Esophagus squamous epithelium (tissue), 5 donors: ENCODE results near the gene PRSS3. TPM values are rescaled to one million over a fixed set of nuclear protein-coding genes. Genes with fewer than 3 reads are reported as not detected.
"Not testable (repeated sequence)": the region's sequence is repeated elsewhere in the genome, so short reads cannot be mapped to it uniquely, and the experiment has no call there.

Experiments used
- DNase-seq: peaks from one replicate; lab custom pipeline; 2025; lab: John Stamatoyannopoulos, UW
- H3K27ac ChIP-seq, 4 donors: fragments of 200-600 bp; sonication (generic); one replicate each; pipeline ENCODE4 v1.5.1; 2016 to 2019; ENCODE audit warnings: mild to moderate bottlenecking in 1 of 4
- H3K27me3 ChIP-seq, 4 donors: fragments of 200-600 bp; sonication (generic); 1 replicate in 3 of 4; 2 replicates in 1 of 4; pipeline versions ENCODE4 v1.5.1 to v1.6.0; 2017 to 2021; ENCODE audit warnings: antibody characterized with exemption in 1 of 4
- H3K36me3 ChIP-seq, 3 donors: fragments of 200-600 bp; sonication (generic); one replicate each; pipeline ENCODE4 v1.5.1; 2016 to 2019
- H3K4me1 ChIP-seq, 3 donors: fragments of 200-600 bp; sonication (generic); one replicate each; pipeline ENCODE4 v1.5.1; 2017 to 2019
- H3K4me3 ChIP-seq, 4 donors: fragments of 200-600 bp; sonication (generic); 1 replicate in 3 of 4; 2 replicates in 1 of 4; pipeline ENCODE4 v1.5.1; 2016 to 2019; ENCODE audit warnings: mild to moderate bottlenecking in 2 of 4, moderate library complexity in 1 of 4
- H3K9me3 ChIP-seq, 3 donors: fragments of 200-600 bp; sonication (generic); one replicate each; pipeline ENCODE4 v1.5.1; 2016 to 2019
- POLR2A ChIP-seq, 4 donors: fragments of 450-650 bp; IDR thresholded peaks; one replicate each; pipeline ENCODE4 v1.6.1; 2017; ENCODE audit warnings: antibody characterized with exemption in 4 of 4, mild to moderate bottlenecking in 4 of 4, moderate library complexity in 3 of 4
- WGBS, 2 donors: methylation state at CpG; one replicate each; pipeline ENCODE4 v1.1.5; 2018; 5-methylcytosine and 5-hydroxymethylcytosine counted together
- intact Hi-C: fragments of 100-400 bp; cut with DNase I; formaldehyde crosslinking; loops from one replicate; pipeline ENCODE4 v1.15.0; 2022
- total RNA-seq, 4 donors: library from RNA; depleted of rRNA; stranded (reverse); fragments of >200 nt; gene quantifications; one replicate each; pipeline ENCODE4 v1.1.0, GENCODE V29; 2016
- TF ChIP-seq, protein P1 (sequence below), 6 experiments: fragments of 450-650 bp in 4 of 6; fragments of 200-600 bp in 2 of 6; sonication (generic) in 2 of 6; IDR thresholded peaks; one replicate each; pipeline ENCODE4 v1.5.1; 2016 to 2019; ENCODE audit warnings: antibody characterized with exemption in 6 of 6, mild to moderate bottlenecking in 4 of 6, moderate library complexity in 4 of 6
- donor health status: DM: yes; HTN: yes; CAD: no.

Gene PRSS3
- total RNA-seq, 4 donors from 2014 or later: 39.5 to 204 (median 56.5) TPM

DNA sequence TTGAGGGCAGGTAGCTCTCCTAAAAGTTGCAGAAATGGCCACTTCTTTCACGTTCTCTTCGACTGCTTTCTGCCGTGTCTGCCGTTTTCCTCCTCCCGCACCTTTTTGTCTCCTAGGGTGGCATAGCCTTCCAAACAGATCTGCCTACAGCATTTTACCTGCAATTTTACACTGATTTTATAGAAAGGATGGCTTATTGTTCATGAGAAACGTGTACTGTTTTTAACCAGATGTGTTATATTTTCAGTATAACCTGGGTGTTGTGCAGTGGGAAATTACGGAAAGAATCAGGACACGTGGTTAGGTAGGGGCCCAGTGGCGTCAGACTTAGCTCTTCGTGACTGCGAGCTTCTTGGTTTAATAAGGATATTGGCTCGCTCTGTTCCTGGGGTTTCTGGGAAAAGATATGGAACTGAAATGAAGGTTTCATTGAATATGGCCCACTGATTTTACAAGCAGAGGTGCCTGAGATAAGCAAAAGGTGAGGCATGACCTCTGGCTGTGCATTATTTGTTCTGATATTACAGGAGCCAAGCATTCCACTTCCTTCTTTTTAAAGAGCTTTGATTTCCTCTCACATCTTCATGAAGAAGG, 43.7 kb upstream of the PRSS3 start:
- Histone ChIP-seq H3K27me3 (peaks cover 0 to 70% (median 0%) of the 10 kb centered on the region in 4 donors), H3K4me3 (peak overlapping the region; percentile 27 to 60 (median 44)), H3K36me3 (no peaks in the 10 kb centered on the region), H3K27ac (peak overlapping the region; percentile 0 to 63 (median 29)), H3K9me3 (no peaks in the 10 kb centered on the region), H3K4me1 (peaks cover 7 to 23% (median 10%) of the 10 kb centered on the region in 3 donors)
- TF ChIP-seq POLR2A (IDR thresholded peaks at IDR 0.05): no peak
- TF ChIP-seq, protein P1, sequence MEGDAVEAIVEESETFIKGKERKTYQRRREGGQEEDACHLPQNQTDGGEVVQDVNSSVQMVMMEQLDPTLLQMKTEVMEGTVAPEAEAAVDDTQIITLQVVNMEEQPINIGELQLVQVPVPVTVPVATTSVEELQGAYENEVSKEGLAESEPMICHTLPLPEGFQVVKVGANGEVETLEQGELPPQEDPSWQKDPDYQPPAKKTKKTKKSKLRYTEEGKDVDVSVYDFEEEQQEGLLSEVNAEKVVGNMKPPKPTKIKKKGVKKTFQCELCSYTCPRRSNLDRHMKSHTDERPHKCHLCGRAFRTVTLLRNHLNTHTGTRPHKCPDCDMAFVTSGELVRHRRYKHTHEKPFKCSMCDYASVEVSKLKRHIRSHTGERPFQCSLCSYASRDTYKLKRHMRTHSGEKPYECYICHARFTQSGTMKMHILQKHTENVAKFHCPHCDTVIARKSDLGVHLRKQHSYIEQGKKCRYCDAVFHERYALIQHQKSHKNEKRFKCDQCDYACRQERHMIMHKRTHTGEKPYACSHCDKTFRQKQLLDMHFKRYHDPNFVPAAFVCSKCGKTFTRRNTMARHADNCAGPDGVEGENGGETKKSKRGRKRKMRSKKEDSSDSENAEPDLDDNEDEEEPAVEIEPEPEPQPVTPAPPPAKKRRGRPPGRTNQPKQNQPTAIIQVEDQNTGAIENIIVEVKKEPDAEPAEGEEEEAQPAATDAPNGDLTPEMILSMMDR (IDR thresholded peaks at IDR 0.05): no peak
- WGBS, 2 donors: 68 to 73% methylated on average over 12 of the region's 12 CpGs
- no peak for DNase-seq
- intact Hi-C loops: no loop called here

DNA sequence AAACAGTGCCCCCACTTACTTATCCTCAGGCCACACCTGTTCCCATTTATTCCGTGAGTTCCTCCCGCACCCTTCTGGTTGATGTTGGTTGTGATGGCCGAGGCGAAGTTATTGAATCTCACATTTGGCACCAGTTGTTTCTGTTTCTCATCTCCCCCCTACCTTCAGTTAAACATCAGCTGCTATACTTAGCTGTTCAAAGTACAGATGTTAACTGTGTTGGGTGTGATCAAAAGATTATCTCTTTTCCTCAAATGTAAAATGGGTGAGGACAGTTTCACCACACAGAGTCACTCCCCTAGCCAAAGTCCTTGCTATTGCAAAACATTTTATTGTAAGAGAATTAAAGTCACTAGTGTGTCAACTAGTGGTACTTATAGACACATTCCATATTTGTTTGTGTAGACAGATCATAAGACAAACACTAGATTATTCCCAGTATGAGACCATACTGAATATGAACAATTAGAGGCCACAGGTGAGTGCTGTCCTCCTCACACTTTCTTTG, 43.2 kb upstream of the PRSS3 start:
- no peaks in the 10 kb centered on the region for H3K36me3 ChIP-seq
- peaks cover 7 to 23% (median 10%) of the 10 kb centered on the region in 3 donors for H3K4me1 ChIP-seq
- intact Hi-C loops: no loop called here
- TF ChIP-seq POLR2A (IDR thresholded peaks at IDR 0.05): no peak
- TF ChIP-seq, protein P1 (IDR thresholded peaks at IDR 0.05): no peak
- H3K27ac ChIP-seq: peak overlapping the region; percentile 0 to 63 (median 29)
- no peaks in the 10 kb centered on the region for H3K9me3 ChIP-seq
- WGBS, 2 donors: 46 to 61% methylated on average over 4 of the region's 4 CpGs
- H3K4me3 ChIP-seq: peak overlapping the region in 1 of 4 donors; percentile 50
- peaks cover 0 to 70% (median 0%) of the 10 kb centered on the region in 4 donors for H3K27me3 ChIP-seq
- no peak for DNase-seq

DNA sequence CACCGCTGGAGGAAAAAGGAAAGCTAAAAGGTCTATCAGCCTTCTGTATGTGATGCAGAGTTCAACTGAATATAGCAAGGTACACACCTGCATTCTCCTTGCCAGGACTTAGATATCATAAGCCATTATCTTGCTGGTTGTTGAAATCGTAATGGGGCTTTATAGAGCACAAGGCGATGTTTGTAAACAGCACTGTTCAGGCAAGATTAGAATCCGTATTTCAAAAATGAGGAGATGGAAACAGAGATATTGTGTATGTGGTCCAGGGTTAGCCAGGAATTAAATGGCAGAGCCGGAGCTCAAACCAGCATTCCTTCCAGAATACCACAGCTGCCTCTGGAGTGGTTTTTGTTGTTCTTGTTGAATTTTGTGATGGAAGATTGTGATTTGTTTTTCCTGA, 42.6 kb upstream of the PRSS3 start:
- peaks cover 0 to 69% (median 0%) of the 10 kb centered on the region in 4 donors for H3K27me3 ChIP-seq
- H3K4me1 ChIP-seq: peaks cover 7 to 28% (median 10%) of the 10 kb centered on the region in 3 donors
- H3K36me3 ChIP-seq, intact Hi-C loops, DNase-seq, H3K9me3 ChIP-seq: not testable (repeated sequence)
- 77 to 79% methylated on average over 5 of the region's 5 CpGs for WGBS, 2 donors
- H3K27ac ChIP-seq: peak overlapping the region in 1 of 4 donors; percentile 63
- peak overlapping the region in 2 of 4 donors; percentile 4 to 50 for H3K4me3 ChIP-seq

DNA sequence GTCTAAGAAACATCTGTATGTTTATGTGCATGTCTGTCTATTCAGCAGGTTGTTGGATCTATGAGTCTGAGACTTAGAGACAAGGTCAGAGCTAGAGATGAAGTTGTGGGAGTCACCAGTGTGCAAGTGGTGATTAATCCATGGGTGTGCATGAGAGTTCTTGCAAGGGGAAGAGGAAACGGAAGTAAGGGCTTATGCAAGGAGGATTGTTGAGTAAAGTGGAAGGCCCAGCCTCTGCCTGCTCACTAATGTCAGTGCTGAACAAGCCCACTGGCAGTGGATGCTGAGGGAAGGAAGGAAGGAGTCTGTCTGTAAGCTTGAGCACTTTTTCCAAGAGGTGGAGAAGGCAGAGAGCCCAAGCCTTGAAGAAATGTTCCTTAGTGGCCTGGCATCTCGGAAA, 35.7 kb upstream of the PRSS3 start:
- WGBS, 2 donors: 46 to 72% methylated on average over 2 of the region's 2 CpGs
- peak overlapping the region in 3 of 4 donors; percentile 12 to 61 (median 49) for H3K27ac ChIP-seq

DNA sequence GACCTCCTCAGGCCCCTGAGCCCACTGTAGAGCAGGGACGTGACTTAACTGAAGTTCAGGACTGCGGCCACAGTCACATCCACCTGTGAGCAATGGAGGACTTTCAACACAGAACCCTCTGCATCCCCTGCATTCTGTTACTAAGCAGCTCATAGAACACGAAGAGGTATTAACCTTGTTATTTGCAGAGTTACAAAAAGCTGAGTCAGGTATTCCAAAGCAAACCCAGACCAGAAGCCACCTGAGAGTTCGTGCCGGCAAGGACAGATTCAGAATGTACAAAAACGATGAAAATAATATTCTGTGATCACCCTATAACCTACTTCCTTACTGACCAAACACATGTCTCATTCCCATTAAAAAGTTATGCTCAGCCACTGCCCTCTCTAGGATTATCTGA, 33.0 kb upstream of the PRSS3 start:
- no peaks in the 10 kb centered on the region for H3K27me3 ChIP-seq
- TF ChIP-seq POLR2A (IDR thresholded peaks at IDR 0.05): no peak
- TF ChIP-seq, protein P1 (IDR thresholded peaks at IDR 0.05): no peak
- peak overlapping the region in 2 of 4 donors; percentile 39 to 44 for H3K27ac ChIP-seq
- no peaks in the 10 kb centered on the region for H3K36me3 ChIP-seq
- no peaks in the 10 kb centered on the region for H3K9me3 ChIP-seq
- intact Hi-C loops: no loop called here
- 68 to 77% methylated on average over 6 of the region's 6 CpGs for WGBS, 2 donors
- no peak for DNase-seq
- no peak overlapping the region for H3K4me3 ChIP-seq
- peaks cover 0 to 50% (median 0%) of the 10 kb centered on the region in 3 donors for H3K4me1 ChIP-seq

More for the DNA sequence above, 35.7 kb upstream of the PRSS3 start:
- intact Hi-C loops, H3K9me3 ChIP-seq, H3K4me3 ChIP-seq, H3K36me3 ChIP-seq, H3K27me3 ChIP-seq, DNase-seq: not testable (repeated sequence)
- peaks cover 0 to 37% (median 0%) of the 10 kb centered on the region in 3 donors for H3K4me1 ChIP-seq

DNA sequence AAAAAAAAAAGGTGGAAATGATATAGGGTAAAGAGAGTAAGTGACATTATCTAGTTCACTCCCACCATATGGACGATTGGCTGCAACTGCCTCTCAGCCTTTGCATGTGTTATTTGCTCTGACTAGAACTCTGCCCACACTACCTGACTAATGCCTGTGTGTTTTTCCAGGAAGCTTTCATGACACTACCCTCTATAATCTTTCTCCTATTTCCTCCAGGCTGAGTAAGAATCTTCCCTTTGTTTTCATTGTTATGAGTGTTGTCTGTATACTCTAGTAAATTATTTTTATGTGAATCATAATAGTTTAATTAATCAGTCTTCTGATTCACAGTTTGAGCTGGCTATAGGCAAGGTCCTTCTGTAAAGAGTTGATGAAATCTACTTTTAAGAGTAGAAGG, 31.7 kb upstream of the PRSS3 start:
- Histone ChIP-seq H3K4me1 (peaks cover 0 to 45% (median 0%) of the 10 kb centered on the region in 3 donors), H3K27ac (peak overlapping the region in 3 of 4 donors; percentile 49 to 77 (median 58))
- H3K9me3 ChIP-seq, DNase-seq, H3K27me3 ChIP-seq, H3K4me3 ChIP-seq, H3K36me3 ChIP-seq, intact Hi-C loops: not testable (repeated sequence)
- 32 to 40% methylated on average over 1 of the region's 1 CpG for WGBS, 2 donors
